A549 (cell line): ENCODE data around the gene ANO10. TPM values are rescaled to one million over a fixed set of nuclear protein-coding genes. Genes with fewer than 3 reads are reported as not detected.
"Not testable (repeated sequence)": the region's sequence is repeated elsewhere in the genome, so short reads cannot be mapped to it uniquely, and the experiment has no call there.

ENCODE experiments used
- ATAC-seq, 2 experiments: fragments of 200-7000 bp in 1 of 2; fragments of >200 bp in 1 of 2; cut with Nextera tagmentation in 1 of 2; cut with Tn5 transposase in 1 of 2; 3 replicates each; pipeline versions ENCODE4 v1.8.0 to v1.9.1; 2018 to 2020; ENCODE audit warnings: mild to moderate bottlenecking in 1 of 2, moderate library complexity in 1 of 2
- CTCF ChIA-PET: fragments of 300-600 bp; sonication (Branson Sonifier 250); formaldehyde crosslinking; extraction: SDS; loops from one replicate; lab custom pipeline; 2021; ENCODE audit warnings: antibody characterized with exemption, inconsistent platforms; lab: Yijun Ruan, JAX
- POLR2A ChIA-PET: fragments of 350-600 bp; formaldehyde crosslinking; extraction: SDS; loops from one replicate; lab custom pipeline; 2021; ENCODE audit warnings: antibody characterized with exemption, inconsistent platforms; lab: Yijun Ruan, JAX
- DNase-seq, 2 experiments: peaks; one replicate each; pipeline versions ENCODE4 v3.0.0 to v3.0.0-alpha.2; 2011 to 2016; ENCODE audit warnings: low read depth in 1 of 2, low spot score in 1 of 2
- FAIRE-seq: peaks from 2 replicates; lab custom pipeline; 2011; peaks lifted over from hg19 to GRCh38; lab: Jason Lieb, UNC
- H3K27ac ChIP-seq, 2 experiments: fragments of >200 bp; sonication (Bioruptor Twin); formaldehyde crosslinking; 3 replicates each; pipeline ENCODE4 v1.5.1; 2016 to 2017
- H3K4me1 ChIP-seq: fragments of >200 bp; sonication (Bioruptor Twin); formaldehyde crosslinking; 3 replicates; pipeline ENCODE4 v1.6.1; 2016
- H3K4me2 ChIP-seq: fragments of >200 bp; sonication (Bioruptor Twin); formaldehyde crosslinking; 3 replicates; pipeline ENCODE4 v1.6.1; 2016
- H3K4me3 ChIP-seq: fragments of >200 bp; sonication (Bioruptor Twin); formaldehyde crosslinking; 3 replicates; pipeline ENCODE4 v1.5.1; 2016
- H3K9me3 ChIP-seq: fragments of >200 bp; sonication (Bioruptor Twin); formaldehyde crosslinking; 3 replicates; pipeline ENCODE4 v1.6.1; 2016
- BCL3 ChIP-seq: fragments of >200 bp; sonication (Bioruptor Twin); formaldehyde crosslinking; IDR thresholded peaks from 3 replicates; pipeline ENCODE4 v1.6.1; 2016
- CBX2 ChIP-seq: fragments of 200-600 bp; sonication (generic); IDR thresholded peaks from 2 replicates; pipeline ENCODE4 v1.6.1; 2016; ENCODE audit warnings: low read depth, mild to moderate bottlenecking, borderline replicate concordance
- CBX8 ChIP-seq: fragments of 200-600 bp; sonication (generic); IDR thresholded peaks from 2 replicates; pipeline ENCODE4 v1.6.1; 2016
- CEBPB ChIP-seq, 2 experiments: fragments of >200 bp in 1 of 2; sonication (Bioruptor Twin) in 1 of 2; formaldehyde crosslinking in 1 of 2; IDR thresholded peaks; 2 replicates each; pipeline ENCODE4 v1.6.1; 2012 to 2016
- CHD4 ChIP-seq: fragments of 200-600 bp; sonication (generic); IDR thresholded peaks from 2 replicates; pipeline ENCODE4 v1.6.1; 2016; ENCODE audit warnings: antibody characterized with exemption, mild to moderate bottlenecking, borderline replicate concordance
- EHF ChIP-seq: fragments of 250-450 bp; sonication (Bioruptor Pico); IDR thresholded peaks from 2 replicates; pipeline ENCODE4 v1.5.0; 2020; ENCODE audit warnings: mild to moderate bottlenecking
- EP300 ChIP-seq, 2 experiments: fragments of >200 bp; sonication (Bioruptor Twin); formaldehyde crosslinking; IDR thresholded peaks; 2 replicates in 1 of 2; 3 replicates in 1 of 2; pipeline ENCODE4 v1.6.1; 2016 to 2017
- GATA3 ChIP-seq: IDR thresholded peaks from 2 replicates; pipeline ENCODE4 v1.6.1; 2012; ENCODE audit warnings: borderline replicate concordance
- KDM5A ChIP-seq: fragments of 200-600 bp; sonication (generic); IDR thresholded peaks from 2 replicates; pipeline ENCODE4 v1.6.1; 2016; ENCODE audit warnings: antibody characterized with exemption, mild to moderate bottlenecking
- MAFK ChIP-seq: fragments of 450-650 bp; IDR thresholded peaks from 2 replicates; pipeline ENCODE4 v1.6.1; 2014; ENCODE audit not compliant: partially characterized antibody
- MAX ChIP-seq: IDR thresholded peaks from 2 replicates; pipeline ENCODE4 v1.6.1; 2012
- MYC ChIP-seq: IDR thresholded peaks from 2 replicates; pipeline ENCODE4 v1.6.1; 2012; ENCODE audit warnings: mild to moderate bottlenecking, inconsistent platforms, low read length, improper control_type of control experiment, borderline replicate concordance
- PBX3 ChIP-seq: IDR thresholded peaks from 2 replicates; pipeline ENCODE4 v1.6.1; 2012
- POLR2A ChIP-seq: IDR thresholded peaks from 2 replicates; pipeline ENCODE4 v1.6.1; 2012; ENCODE audit warnings: mild to moderate bottlenecking, low read length
- RNF2 ChIP-seq: fragments of 200-600 bp; sonication (generic); IDR thresholded peaks from 2 replicates; pipeline ENCODE4 v1.6.1; 2016; ENCODE audit warnings: low read depth, mild to moderate bottlenecking, antibody characterized with exemption, moderate library complexity, borderline replicate concordance
- ZC3H11A ChIP-seq: fragments of 450-650 bp; IDR thresholded peaks from 2 replicates; pipeline ENCODE4 v1.6.1; 2014; ENCODE audit warnings: antibody characterized with exemption, mild to moderate bottlenecking
- ZFP36 ChIP-seq: fragments of 450-650 bp; IDR thresholded peaks from 2 replicates; pipeline ENCODE4 v1.6.1; 2014; ENCODE audit warnings: borderline replicate concordance; ENCODE audit not compliant: partially characterized antibody
- ZNF302 ChIP-seq: fragments of 250-450 bp; sonication (Bioruptor Pico); IDR thresholded peaks from 2 replicates; pipeline ENCODE4 v1.9.0; 2021; ENCODE audit warnings: inconsistent platforms, mild to moderate bottlenecking, moderate library complexity
- WGBS: methylation state at CpG from one replicate; pipeline ENCODE4 v1.1.6; 2017; ENCODE audit errors: missing lambda C conversion rate; 5-methylcytosine and 5-hydroxymethylcytosine counted together
- polyA plus RNA-seq, 4 experiments: library from polyadenylated mRNA; depleted of rRNA in 3 of 4; stranded (reverse); fragments of >200 nt; fragmentation: RNase III in 1 of 4; extraction: RNeasy Plus Mini Kit Qiagen cat#74134 plus additional on column Dnase treatment in 1 of 4; gene quantifications; 2 replicates in 3 of 4; 3 replicates in 1 of 4; pipeline ENCODE4 v1.2.3, GENCODE V29; 2011 to 2017

ANO10 gene
- polyA plus RNA-seq, 2 of the 4 experiments (the other 2 are of a cell fraction), result 20.0 to 22.8 TPM

- Histone ChIP-seq H3K4me3 (no peak overlapping the region), H3K4me1 (peaks cover 12% of the 10 kb centered on the region; the same call in 2 of the 3 replicates), H3K4me2 (peak overlapping the region; percentile 10; the same call in 1 of the 3 replicates), H3K9me3 (no peaks in the 10 kb centered on the region), H3K27ac (peak overlapping the region in 1 of 2 experiments; percentile 57; a peak in 2 of 6 replicates)
- FAIRE-seq (no peak), ATAC-seq (no peak), DNase-seq (no peak)
- ChIA-PET POLR2A (no interaction called here), CTCF (no interaction called here)
- TF ChIP-seq MAFK, result no peak
- no peak for TF ChIP-seq RNF2
Observed at GRCh38 chr3:43497422-43497821, 124.4 kb downstream of the ANO10 start.

- H3K9me3 ChIP-seq, result no peaks in the 10 kb centered on the region
- CTCF ChIA-PET, result no interaction called here
- no peak for TF ChIP-seq CBX2
- no peak for TF ChIP-seq BCL3
- TF ChIP-seq PBX3, result no peak
- TF ChIP-seq EHF (CRISPR knock-in tag), result no peak
- no peak for TF ChIP-seq GATA3
- TF ChIP-seq ZC3H11A, result no peak
- TF ChIP-seq KDM5A, result no peak
- TF ChIP-seq ZNF302 (CRISPR knock-in tag), result no peak
- TF ChIP-seq MAX, result no peak
- no peak for TF ChIP-seq CBX8
- no peak for TF ChIP-seq CEBPB (IDR thresholded peaks at IDR 0.05)
- TF ChIP-seq CHD4, result no peak
- TF ChIP-seq ZFP36, result no peak
- TF ChIP-seq POLR2A, result no peak
- no peak for TF ChIP-seq MAFK
- TF ChIP-seq MYC, result no peak
- no peak for TF ChIP-seq EP300 (IDR thresholded peaks at IDR 0.05)
- TF ChIP-seq, all 56 proteins: peak for 0
- H3K4me2 ChIP-seq, result no peak overlapping the region
- DNase-seq, result no peak
- ATAC-seq, result no peak
- 83% methylated on average over 3 of the region's 3 CpGs for whole genome bisulfite sequencing
- H3K4me3 ChIP-seq, result no peak overlapping the region
- peaks cover 12% of the 10 kb centered on the region; the same call in 2 of the 3 replicates for H3K4me1 ChIP-seq
- FAIRE-seq, result no peak
- H3K27ac ChIP-seq, result no peak overlapping the region; a peak in 1 of 6 replicates
- POLR2A ChIA-PET, result no interaction called here
Observed at GRCh38 chr3:43496740-43497375, 125.0 kb downstream of the ANO10 start.

GRCh38 chr3:43492932-43493331, 128.9 kb downstream of the ANO10 start:
- H3K27ac ChIP-seq, H3K4me3 ChIP-seq, POLR2A ChIA-PET, H3K4me2 ChIP-seq, ATAC-seq, DNase-seq, H3K4me1 ChIP-seq, FAIRE-seq, H3K9me3 ChIP-seq: not testable (repeated sequence)
- 88% methylated on average over 4 of the region's 4 CpGs for WGBS
- CTCF ChIA-PET, result interaction anchor here (1.9 kb wide), 1 partner anchor 10 kb away, joined by 11 read pairs; no protein-coding TSS in a partner anchor

- FAIRE-seq, ATAC-seq, CTCF ChIA-PET, H3K4me3 ChIP-seq, H3K4me2 ChIP-seq, DNase-seq, H3K4me1 ChIP-seq, H3K27ac ChIP-seq, H3K9me3 ChIP-seq, POLR2A ChIA-PET: not testable (repeated sequence)
- 64% methylated on average over 3 of the region's 3 CpGs for WGBS
Observed at GRCh38 chr3:43491807-43492206, 130.0 kb downstream of the ANO10 start.
